ENCODE results near the gene C2CD2L.
"Not testable (repeated sequence)": the region's sequence is repeated elsewhere in the genome, so short reads cannot be mapped to it uniquely, and the experiment has no call there.

The C2CD2L gene

GRCh38 chr11:119149018-119149785, 42.1 kb downstream of the C2CD2L start, which contains the start of gene ABCG4:
TSS of gene ABCG4 (plus strand) at chr11:119149052. CDS start at chr11:119149966, 914 bp downstream.
- DNase-seq (ENCODE audit: insufficient read length, low spot score) (no peak), FAIRE-seq (no peak)

- no peak for FAIRE-seq
Observed at GRCh38 chr11:119149786-119150275, 42.7 kb downstream of the C2CD2L start.

GRCh38 chr11:119152043-119152442, 44.9 kb downstream of the C2CD2L start:
- no peak for DNase-seq (ENCODE audit: insufficient read length, low spot score)
- FAIRE-seq, result no peak

More at GRCh38 chr11:119149786-119150275, 42.7 kb downstream of the C2CD2L start:
- DNase-seq (ENCODE audit: insufficient read length, low spot score), result no peak

- DNase-seq (ENCODE audit: insufficient read length, low spot score) (no peak), FAIRE-seq (no peak)
Observed at GRCh38 chr11:119152604-119153003, 45.5 kb downstream of the C2CD2L start.

GRCh38 chr11:119153049-119153818, 46.1 kb downstream of the C2CD2L start:
- DNase-seq (ENCODE audit: insufficient read length, low spot score) (no peak), FAIRE-seq (no peak)

- no peak for DNase-seq (ENCODE audit: insufficient read length, low spot score)
- no peak for FAIRE-seq
Observed at GRCh38 chr11:119154178-119154577, 47.0 kb downstream of the C2CD2L start.

GRCh38 chr11:119155733-119156492, 48.8 kb downstream of the C2CD2L start:
- DNase-seq (ENCODE audit: insufficient read length, low spot score) (no peak), FAIRE-seq (no peak)

- DNase-seq (ENCODE audit: insufficient read length, low spot score), result no peak
Observed at GRCh38 chr11:119156496-119156895, 49.4 kb downstream of the C2CD2L start.

GRCh38 chr11:119157063-119157462, 49.9 kb downstream of the C2CD2L start:
- no peak for DNase-seq (ENCODE audit: insufficient read length, low spot score)
- no peak for FAIRE-seq

More at GRCh38 chr11:119156496-119156895, 49.4 kb downstream of the C2CD2L start:
- FAIRE-seq, result no peak

- DNase-seq (ENCODE audit: insufficient read length, low spot score), result no peak
- FAIRE-seq, result no peak
Observed at GRCh38 chr11:119158467-119158866, 51.3 kb downstream of the C2CD2L start.

- DNase-seq (ENCODE audit: insufficient read length, low spot score), result no peak
Observed at GRCh38 chr11:119160151-119160550, 53.0 kb downstream of the C2CD2L start.

GRCh38 chr11:119161871-119162270, 54.7 kb downstream of the C2CD2L start:
- FAIRE-seq (no peak), DNase-seq (ENCODE audit: insufficient read length, low spot score) (no peak)

More at GRCh38 chr11:119160151-119160550, 53.0 kb downstream of the C2CD2L start:
- no peak for FAIRE-seq

GRCh38 chr11:119166368-119167076, 59.4 kb downstream of the C2CD2L start:
- DNase-seq (ENCODE audit: insufficient read length, low spot score) (no peak), FAIRE-seq (no peak)

GRCh38 chr11:119167077-119167458, 59.9 kb downstream of the C2CD2L start:
- not testable (repeated sequence) for DNase-seq (ENCODE audit: insufficient read length, low spot score); FAIRE-seq

GRCh38 chr11:119167933-119168332, 60.8 kb downstream of the C2CD2L start:
- DNase-seq (ENCODE audit: insufficient read length, low spot score), result no peak
- FAIRE-seq, result no peak

Measured in GM19239 (cell line).